IMR-90 (cell line): ENCODE data around the gene DAPL1.

Experiments
- CTCF ChIP-seq: conservative IDR thresholded peaks from 2 replicates; pipeline ENCODE4 v1.5.1; 2012; ENCODE audit warnings: mild to moderate bottlenecking, low read depth, low read length, improper control_type of control experiment
- ELK1 ChIP-seq: fragments of 150-350 bp; IDR thresholded peaks from 2 replicates; pipeline ENCODE4 v1.6.1; 2016; ENCODE audit warnings: low read depth, mild to moderate bottlenecking, low read length, moderate library complexity, borderline replicate concordance
- FOS ChIP-seq: fragments of 150-350 bp; IDR thresholded peaks from 2 replicates; pipeline ENCODE4 v1.6.1; 2016; ENCODE audit warnings: low read depth, low read length
- NFE2L2 ChIP-seq: fragments of 150-350 bp; IDR thresholded peaks from 2 replicates; pipeline ENCODE4 v1.6.1; 2016; ENCODE audit warnings: low read depth, mild to moderate bottlenecking, low read length
- POLR2A ChIP-seq: IDR thresholded peaks from 2 replicates; pipeline ENCODE4 v1.6.1; 2012; ENCODE audit warnings: mild to moderate bottlenecking, low read depth, low read length
- RAD21 ChIP-seq: IDR thresholded peaks from 2 replicates; pipeline ENCODE4 v1.6.1; 2012; ENCODE audit warnings: low read length, improper control_type of control experiment
- RCOR1 ChIP-seq: IDR thresholded peaks from 2 replicates; pipeline ENCODE4 v1.6.1; 2012; ENCODE audit warnings: mild to moderate bottlenecking, low read length, improper control_type of control experiment; ENCODE audit not compliant: insufficient replicate concordance
- SMC3 ChIP-seq: fragments of 150-350 bp; IDR thresholded peaks from 2 replicates; pipeline ENCODE4 v1.6.1; 2016; ENCODE audit warnings: low read depth, mild to moderate bottlenecking, antibody characterized with exemption, low read length, moderate library complexity

- TF ChIP-seq CTCF (no peak), FOS (no peak), ELK1 (no peak), RCOR1 (no peak), POLR2A (no peak), RAD21 (no peak), NFE2L2 (no peak), SMC3 (no peak)
Observed at GRCh38 chr2:158825021-158825420, 29.9 kb downstream of the DAPL1 start.
